Fibroblast of the aortic adventitia (primary cell): Measurements from ENCODE around the gene TNNT3. TPM values are rescaled to one million over a fixed set of nuclear protein-coding genes. Genes with fewer than 3 reads are reported as not detected.

Source experiments
- DNase-seq: peaks from one replicate; pipeline ENCODE4 v3.0.0-alpha.2; 2010; ENCODE audit warnings: low read depth
- H3K4me3 ChIP-seq: 2 replicates; pipeline ENCODE4 v1.5.1; 2011; ENCODE audit warnings: low read depth, mild to moderate bottlenecking, control low read depth, low read length, moderate library complexity
- total RNA-seq: library from RNA; depleted of rRNA; stranded (reverse); fragments of >200 nt; gene quantifications from 2 replicates; pipeline ENCODE4 v1.2.3, GENCODE V29; 2012; ENCODE audit warnings: low replicate concordance
- TF ChIP-seq, protein P1 (sequence below): IDR thresholded peaks from 2 replicates; pipeline ENCODE4 v1.5.1; 2011; ENCODE audit warnings: mild to moderate bottlenecking, low read length, control low read depth, inconsistent platforms; ENCODE audit not compliant: insufficient read depth

TNNT3 gene
- total RNA-seq, 1 donor = 0.81 TPM

DNA sequence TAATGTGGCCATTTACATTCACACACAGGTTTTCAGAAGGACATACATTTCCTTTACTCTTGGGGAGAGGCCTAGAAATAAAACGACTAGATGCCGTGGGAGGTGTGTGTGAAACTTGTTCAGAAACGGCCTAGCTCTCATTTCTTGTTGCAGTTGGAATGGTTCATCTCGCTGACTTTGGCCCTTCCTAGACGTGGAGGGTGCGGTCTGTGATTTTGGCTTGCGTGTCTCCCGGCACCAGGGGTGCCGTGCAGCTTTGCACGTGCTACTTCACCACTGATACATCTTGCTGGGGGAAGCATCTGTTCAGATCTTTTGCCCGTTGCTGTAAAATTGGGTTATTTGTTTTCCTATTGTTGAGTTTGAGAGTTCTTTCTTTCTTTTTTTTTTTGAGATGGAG is 24.7 kb upstream of the TNNT3 start:
- TF ChIP-seq, protein P1, sequence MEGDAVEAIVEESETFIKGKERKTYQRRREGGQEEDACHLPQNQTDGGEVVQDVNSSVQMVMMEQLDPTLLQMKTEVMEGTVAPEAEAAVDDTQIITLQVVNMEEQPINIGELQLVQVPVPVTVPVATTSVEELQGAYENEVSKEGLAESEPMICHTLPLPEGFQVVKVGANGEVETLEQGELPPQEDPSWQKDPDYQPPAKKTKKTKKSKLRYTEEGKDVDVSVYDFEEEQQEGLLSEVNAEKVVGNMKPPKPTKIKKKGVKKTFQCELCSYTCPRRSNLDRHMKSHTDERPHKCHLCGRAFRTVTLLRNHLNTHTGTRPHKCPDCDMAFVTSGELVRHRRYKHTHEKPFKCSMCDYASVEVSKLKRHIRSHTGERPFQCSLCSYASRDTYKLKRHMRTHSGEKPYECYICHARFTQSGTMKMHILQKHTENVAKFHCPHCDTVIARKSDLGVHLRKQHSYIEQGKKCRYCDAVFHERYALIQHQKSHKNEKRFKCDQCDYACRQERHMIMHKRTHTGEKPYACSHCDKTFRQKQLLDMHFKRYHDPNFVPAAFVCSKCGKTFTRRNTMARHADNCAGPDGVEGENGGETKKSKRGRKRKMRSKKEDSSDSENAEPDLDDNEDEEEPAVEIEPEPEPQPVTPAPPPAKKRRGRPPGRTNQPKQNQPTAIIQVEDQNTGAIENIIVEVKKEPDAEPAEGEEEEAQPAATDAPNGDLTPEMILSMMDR = no peak
- no peak overlapping the region for H3K4me3 ChIP-seq
- no peak for DNase-seq

DNA sequence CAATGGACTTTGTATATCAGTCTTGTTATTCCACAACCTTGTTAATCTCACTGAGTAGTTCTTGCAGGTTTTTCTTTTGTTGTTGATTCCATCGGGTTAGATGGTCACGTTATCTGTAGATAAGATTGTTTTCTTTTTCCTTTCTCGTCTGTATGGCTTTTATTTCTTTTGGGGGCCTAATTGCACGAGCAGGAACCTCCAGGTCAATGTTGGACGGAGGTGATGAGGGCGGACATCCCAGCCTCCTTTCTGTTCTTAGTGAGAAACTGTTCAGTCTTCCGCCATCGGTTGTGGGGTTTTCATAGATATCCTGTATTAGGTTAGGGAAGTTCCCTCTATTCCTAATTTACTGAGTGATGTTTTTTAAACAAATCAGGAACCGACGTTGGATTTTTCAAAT is 23.0 kb upstream of the TNNT3 start:
- no peak for DNase-seq
- no peak overlapping the region for H3K4me3 ChIP-seq
- TF ChIP-seq, protein P1 = no peak

DNA sequence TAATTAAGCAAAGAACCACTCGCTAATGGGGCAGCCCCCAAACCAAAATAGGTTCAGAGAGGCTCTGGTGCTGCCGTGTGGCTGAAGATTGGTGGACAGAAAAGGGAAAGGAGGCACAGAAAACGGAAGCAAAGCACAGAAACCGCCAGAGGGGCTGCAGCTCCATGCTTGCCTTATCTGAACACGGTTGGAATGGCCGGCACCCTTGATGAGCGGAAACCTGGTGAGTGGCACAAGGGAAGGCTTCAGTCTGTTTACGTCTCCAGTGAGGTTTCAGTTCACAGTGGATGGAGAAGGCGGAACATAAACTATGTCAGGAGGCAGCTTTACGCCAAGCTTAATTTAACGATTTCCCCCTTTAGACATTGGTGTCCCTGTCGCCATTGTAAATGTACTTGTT is 22.6 kb upstream of the TNNT3 start:
- TF ChIP-seq, protein P1 = no peak
- H3K4me3 ChIP-seq = no peak overlapping the region
- no peak for DNase-seq

DNA sequence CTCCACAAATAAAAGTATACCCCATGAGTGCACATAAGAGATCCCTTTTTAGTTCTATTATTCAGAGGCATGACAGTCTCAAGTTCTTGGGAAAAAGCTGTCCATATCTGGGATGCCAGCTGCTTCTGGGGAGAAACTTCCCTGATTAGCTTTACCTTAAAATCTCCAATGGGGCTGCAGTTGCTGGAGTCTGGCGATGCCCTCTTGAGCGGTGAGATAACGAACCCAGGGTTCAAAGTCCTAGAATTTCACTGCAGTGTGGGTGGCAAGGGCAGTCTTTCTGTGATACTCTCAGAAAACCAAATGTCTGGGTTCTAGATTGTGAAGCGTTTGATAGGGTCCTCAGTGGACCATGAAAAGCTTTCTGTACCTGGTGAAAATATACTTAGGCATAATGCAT is 20.4 kb upstream of the TNNT3 start:
- DNase-seq = no peak
- no peak overlapping the region for H3K4me3 ChIP-seq
- TF ChIP-seq, protein P1 = no peak

DNA sequence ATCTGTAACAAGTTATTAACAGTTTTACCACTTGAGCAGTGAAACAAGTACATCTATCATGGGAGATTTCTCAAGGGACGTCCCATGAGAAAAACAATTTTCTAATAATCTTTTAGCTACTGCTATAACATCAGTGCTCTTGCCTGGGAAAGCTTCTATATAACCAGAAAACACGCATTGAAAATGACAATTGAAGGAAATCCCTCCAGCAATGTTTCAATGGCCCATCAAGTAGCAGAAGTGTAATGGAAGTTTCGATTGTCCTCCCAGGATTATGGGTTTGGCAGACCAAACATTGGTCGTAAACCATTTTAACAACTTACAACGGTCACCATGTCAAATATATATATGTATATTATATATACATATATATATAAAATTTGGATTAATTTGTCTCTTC is 19.8 kb upstream of the TNNT3 start:
- DNase-seq = no peak
- H3K4me3 ChIP-seq = no peak overlapping the region
- TF ChIP-seq, protein P1 = no peak

DNA sequence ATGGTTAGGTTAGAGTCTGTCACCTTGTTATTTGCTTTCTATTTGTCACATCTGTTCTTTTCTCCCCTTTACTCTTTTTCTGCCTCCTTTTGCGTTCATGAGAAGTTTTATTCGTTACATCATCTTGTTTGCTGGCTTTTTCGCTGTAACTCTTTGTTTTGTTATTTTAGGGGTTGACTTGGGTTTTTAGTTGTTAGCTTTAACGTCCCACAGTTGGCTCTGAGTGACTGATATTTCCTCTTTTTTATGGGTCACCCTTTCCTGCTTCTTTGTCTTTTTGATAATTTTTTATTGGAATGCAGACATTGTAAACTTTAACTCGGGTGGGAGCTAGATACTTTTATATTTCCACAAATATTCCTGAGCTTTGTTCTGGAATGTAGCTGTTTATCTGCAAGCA is 13.3 kb upstream of the TNNT3 start:
- no peak for DNase-seq
- TF ChIP-seq, protein P1 = no peak
- no peak overlapping the region for H3K4me3 ChIP-seq

DNA sequence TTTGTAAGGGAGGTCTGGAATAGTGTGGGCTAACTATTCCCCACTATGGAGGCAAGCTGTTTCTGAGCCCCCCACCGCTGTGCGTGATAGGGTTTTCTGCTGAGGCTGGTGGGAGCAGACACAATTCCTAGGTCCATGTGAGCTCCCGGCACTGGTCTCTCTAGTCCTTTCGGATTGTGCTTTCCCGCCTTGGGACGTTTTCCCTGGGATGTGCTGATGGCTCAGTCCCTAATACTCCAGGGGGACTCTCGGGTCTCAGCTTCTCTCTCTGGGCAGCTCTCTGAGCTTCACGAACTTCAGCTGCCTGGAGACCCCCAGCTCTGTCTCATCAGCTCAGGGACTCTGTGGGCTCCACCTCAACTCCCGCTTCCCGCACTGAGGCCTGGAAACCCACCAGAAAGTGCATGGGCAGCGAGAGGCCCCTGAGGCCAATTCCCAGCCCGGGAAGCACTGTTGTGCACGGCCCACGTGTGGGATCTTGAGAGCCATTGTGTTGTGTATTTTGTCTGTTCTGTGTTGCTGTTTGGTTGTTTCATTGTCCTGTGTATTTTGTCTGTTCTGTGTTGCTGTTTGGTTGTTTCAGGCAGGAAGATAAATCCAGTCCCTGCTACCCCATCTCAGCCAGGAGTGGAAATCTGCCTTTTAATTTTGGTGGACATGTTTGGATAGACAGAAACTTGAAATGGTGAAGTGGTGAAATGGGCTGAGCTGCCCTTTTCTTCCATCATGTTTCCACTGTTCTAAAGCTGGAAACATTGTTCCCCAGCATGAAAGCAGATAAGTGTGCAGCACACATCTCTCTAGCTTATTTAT is 12.7 kb upstream of the TNNT3 start:
- TF ChIP-seq, protein P1 = no peak
- H3K4me3 ChIP-seq = no peak overlapping the region
- no peak for DNase-seq
